ENCODE data around the gene ZNF211. TPM values are rescaled to one million over a fixed set of nuclear protein-coding genes. Genes with fewer than 3 reads are reported as not detected.

The ZNF211 gene
- total and polyA plus RNA-seq, 10 donors = 9.5 to 28.4 (median 19.3) TPM

Other genes starting within 250 kb of the ZNF211 start
- gene ZNF548, start 243.3 kb upstream of the ZNF211 start, total RNA-seq = 10 to 100 TPM; 21.2 to 48.2 (median 34.6) TPM
- gene ZNF548, start 243.3 kb upstream of the ZNF211 start, polyA plus RNA-seq = 10 to 100 TPM; 12.4 to 14.2 (median 12.5) TPM
- 10 to 100 TPM; 13.4 to 23.0 (median 18.8) TPM for gene ZNF17, start 222.0 kb upstream of the ZNF211 start, total RNA-seq
- gene ZNF17, start 222.0 kb upstream of the ZNF211 start, polyA plus RNA-seq = 1 to 10 TPM; 1.8 to 3.5 (median 2.6) TPM
- gene ZNF749, start 197.8 kb upstream of the ZNF211 start, total RNA-seq = 10 to 100 TPM in 4 of 7 donors, 1 to 10 TPM in 3; 7.3 to 15.4 (median 10.8) TPM
- gene ZNF749, start 197.8 kb upstream of the ZNF211 start, polyA plus RNA-seq = 1 to 10 TPM; 2.7 to 9.4 (median 5.4) TPM
- 1 to 10 TPM in 5 of 7 donors, under 1 TPM in 2; 0.82 to 2.0 (median 1.4) TPM for gene VN1R1, start 176.0 kb upstream of the ZNF211 start, total RNA-seq
- under 1 TPM; 0.26 to 0.30 (median 0.30) TPM for gene VN1R1, start 176.0 kb upstream of the ZNF211 start, polyA plus RNA-seq
- gene ZNF772, start 155.6 kb upstream of the ZNF211 start, total RNA-seq = 10 to 100 TPM; 10.9 to 33.7 (median 19.9) TPM
- 1 to 10 TPM; 1.4 to 3.3 (median 2.7) TPM for gene ZNF772, start 155.6 kb upstream of the ZNF211 start, polyA plus RNA-seq
- 10 to 100 TPM in 6 of 7 donors, 1 to 10 TPM in 1; 8.8 to 20.4 (median 15.6) TPM for gene ZNF419, start 145.4 kb upstream of the ZNF211 start, total RNA-seq
- gene ZNF419, start 145.4 kb upstream of the ZNF211 start, polyA plus RNA-seq = 1 to 10 TPM; 5.9 to 8.7 (median 8.3) TPM
- 10 to 100 TPM; 10.5 to 25.2 (median 17.5) TPM for gene ZNF773, start 133.2 kb upstream of the ZNF211 start, total RNA-seq
- 1 to 10 TPM; 3.0 to 5.7 (median 3.9) TPM for gene ZNF773, start 133.2 kb upstream of the ZNF211 start, polyA plus RNA-seq
- gene ZNF549, start 105.8 kb upstream of the ZNF211 start, total RNA-seq = 10 to 100 TPM in 4 of 7 donors, 1 to 10 TPM in 3; 8.5 to 13.0 (median 10.8) TPM
- 1 to 10 TPM; 2.6 to 3.9 (median 2.8) TPM for gene ZNF549, start 105.8 kb upstream of the ZNF211 start, polyA plus RNA-seq
- 10 to 100 TPM; 10.5 to 39.5 (median 13.3) TPM for gene ZNF550, start 73.3 kb upstream of the ZNF211 start, total RNA-seq
- 1 to 10 TPM; 5.4 to 6.4 (median 5.4) TPM for gene ZNF550, start 73.3 kb upstream of the ZNF211 start, polyA plus RNA-seq
- gene ZNF416, start 54.3 kb upstream of the ZNF211 start, total RNA-seq = 1 to 10 TPM; 4.3 to 9.3 (median 6.1) TPM
- gene ZNF416, start 54.3 kb upstream of the ZNF211 start, polyA plus RNA-seq = 1 to 10 TPM; 2.1 to 3.8 (median 3.4) TPM
- 10 to 100 TPM in 3 of 7 donors, 1 to 10 TPM in 4; 5.1 to 12.0 (median 8.6) TPM for gene ZIK1, start 49.0 kb upstream of the ZNF211 start, total RNA-seq
- 1 to 10 TPM; 3.4 to 4.5 (median 3.7) TPM for gene ZIK1, start 49.0 kb upstream of the ZNF211 start, polyA plus RNA-seq
- 1 to 10 TPM; 3.5 to 7.4 (median 4.1) TPM for gene ZNF530, start 33.3 kb upstream of the ZNF211 start, total RNA-seq
- gene ZNF530, start 33.3 kb upstream of the ZNF211 start, polyA plus RNA-seq = 1 to 10 TPM; 2.4 to 3.2 (median 2.9) TPM
- 10 to 100 TPM; 18.3 to 30.7 (median 23.1) TPM for gene ZNF134, start 18.9 kb upstream of the ZNF211 start, total RNA-seq
- gene ZNF134, start 18.9 kb upstream of the ZNF211 start, polyA plus RNA-seq = 1 to 10 TPM; 3.7 to 7.6 (median 5.7) TPM
- under 1 TPM in 3 of 7 donors, not detected in 4; 0.29 to 0.58 (median 0.47) TPM for gene ZSCAN4, start 35.8 kb downstream of the ZNF211 start, total RNA-seq
- gene ZSCAN4, start 35.8 kb downstream of the ZNF211 start, polyA plus RNA-seq = not detected
- 10 to 100 TPM; 10.0 to 14.3 (median 13.4) TPM for gene ZNF551, start 48.8 kb downstream of the ZNF211 start, total RNA-seq
- 1 to 10 TPM; 2.0 to 3.8 (median 2.5) TPM for gene ZNF551, start 48.8 kb downstream of the ZNF211 start, polyA plus RNA-seq
- 10 to 100 TPM in 6 of 7 donors, 1 to 10 TPM in 1; 9.3 to 21.2 (median 15.3) TPM for gene ZNF154, start 76.0 kb downstream of the ZNF211 start, total RNA-seq
- gene ZNF154, start 76.0 kb downstream of the ZNF211 start, polyA plus RNA-seq = 1 to 10 TPM; 3.6 to 5.8 (median 4.3) TPM
- gene ZNF671, start 94.5 kb downstream of the ZNF211 start, total RNA-seq = 10 to 100 TPM; 16.1 to 23.3 (median 17.1) TPM
- 10 to 100 TPM; 10.4 to 11.7 (median 10.9) TPM for gene ZNF671, start 94.5 kb downstream of the ZNF211 start, polyA plus RNA-seq
- gene ZNF776, start 113.6 kb downstream of the ZNF211 start, total RNA-seq = 10 to 100 TPM; 16.2 to 25.3 (median 20.9) TPM
- gene ZNF776, start 113.6 kb downstream of the ZNF211 start, polyA plus RNA-seq = 1 to 10 TPM; 3.5 to 9.5 (median 4.3) TPM
- gene ZNF586, start 136.5 kb downstream of the ZNF211 start, total RNA-seq = 10 to 100 TPM; 29.6 to 45.6 (median 35.2) TPM
- 1 to 10 TPM; 7.3 to 9.8 (median 9.0) TPM for gene ZNF586, start 136.5 kb downstream of the ZNF211 start, polyA plus RNA-seq
- 10 to 100 TPM in 4 of 7 donors, 1 to 10 TPM in 3; 8.8 to 20.8 (median 10.5) TPM for gene ZNF552, start 181.7 kb downstream of the ZNF211 start, total RNA-seq
- gene ZNF552, start 181.7 kb downstream of the ZNF211 start, polyA plus RNA-seq = 1 to 10 TPM; 2.9 to 4.2 (median 4.0) TPM
- gene ZNF587B, start 197.1 kb downstream of the ZNF211 start, total RNA-seq = 10 to 100 TPM; 19.9 to 31.8 (median 26.0) TPM
- gene ZNF587B, start 197.1 kb downstream of the ZNF211 start, polyA plus RNA-seq = 1 to 10 TPM; 3.4 to 9.8 (median 3.9) TPM
- gene ZNF587, start 216.7 kb downstream of the ZNF211 start, total RNA-seq = 10 to 100 TPM; 23.8 to 46.5 (median 39.0) TPM
- 10 to 100 TPM in 1 of 3 donors, 1 to 10 TPM in 2; 3.9 to 20.2 (median 4.8) TPM for gene ZNF587, start 216.7 kb downstream of the ZNF211 start, polyA plus RNA-seq